Stimulated activated naive CD8-positive, alpha-beta T cell treated with anti-CD3 and anti-CD28 coated beads, Interleukin-15, Interleukin-2, amounts not matched to agents 100 ng/mL and 50 ng/mL, for 24 hours (primary cell): ENCODE results near the gene MGST3.
"Not testable (repeated sequence)": the region's sequence is repeated elsewhere in the genome, so short reads cannot be mapped to it uniquely, and the experiment has no call there.

Source experiments
- H3K27ac Mint-ChIP-seq: one replicate; pipeline ENCODE4 v1.8.0; 2021; ENCODE audit warnings: mild to moderate bottlenecking, mixed read lengths
- H3K27me3 Mint-ChIP-seq: one replicate; pipeline ENCODE4 v1.8.0; 2021; ENCODE audit warnings: mixed read lengths
- H3K36me3 Mint-ChIP-seq: one replicate; pipeline ENCODE4 v1.8.0; 2021; ENCODE audit warnings: low read depth, mixed read lengths
- H3K4me1 Mint-ChIP-seq: one replicate; pipeline ENCODE4 v1.8.0; 2021; ENCODE audit warnings: low read depth, mixed read lengths
- H3K4me3 Mint-ChIP-seq: one replicate; pipeline ENCODE4 v1.8.0; 2021; ENCODE audit warnings: mild to moderate bottlenecking, mixed read lengths
- H3K9me3 Mint-ChIP-seq: one replicate; pipeline ENCODE4 v1.8.0; 2021; ENCODE audit warnings: mixed read lengths

MGST3 gene

GRCh38 chr1:165661703-165662102 is 30.7 kb downstream of the MGST3 start:
- Mint-ChIP-seq H3K27ac (no peak overlapping the region), H3K4me3 (no peak overlapping the region), H3K4me1 (peaks cover 8% of the 10 kb centered on the region), H3K27me3 (no peaks in the 10 kb centered on the region), H3K9me3 (no peaks in the 10 kb centered on the region), H3K36me3 (peaks cover 62% of the 10 kb centered on the region)

GRCh38 chr1:165662186-165662585 is 31.2 kb downstream of the MGST3 start:
- no peaks in the 10 kb centered on the region for H3K9me3 Mint-ChIP-seq
- H3K4me3 Mint-ChIP-seq, result no peak overlapping the region
- no peak overlapping the region for H3K27ac Mint-ChIP-seq
- no peaks in the 10 kb centered on the region for H3K27me3 Mint-ChIP-seq
- peaks cover 8% of the 10 kb centered on the region for H3K4me1 Mint-ChIP-seq
- peaks cover 66% of the 10 kb centered on the region for H3K36me3 Mint-ChIP-seq

- H3K4me1 Mint-ChIP-seq, result peaks cover 8% of the 10 kb centered on the region
- no peaks in the 10 kb centered on the region for H3K27me3 Mint-ChIP-seq
- H3K4me3 Mint-ChIP-seq, result no peak overlapping the region
- H3K9me3 Mint-ChIP-seq, result no peaks in the 10 kb centered on the region
- peaks cover 87% of the 10 kb centered on the region for H3K36me3 Mint-ChIP-seq
- no peak overlapping the region for H3K27ac Mint-ChIP-seq
Observed at GRCh38 chr1:165666152-165666825, 35.3 kb downstream of the MGST3 start.

- Mint-ChIP-seq H3K27ac (no peak overlapping the region), H3K36me3 (peaks cover 84% of the 10 kb centered on the region), H3K4me1 (peaks cover 8% of the 10 kb centered on the region), H3K9me3 (no peaks in the 10 kb centered on the region), H3K4me3 (no peak overlapping the region), H3K27me3 (no peaks in the 10 kb centered on the region)
Observed at GRCh38 chr1:165668184-165668583, 37.1 kb downstream of the MGST3 start.

GRCh38 chr1:165671526-165671925 is 40.5 kb downstream of the MGST3 start:
- peaks cover 76% of the 10 kb centered on the region for H3K36me3 Mint-ChIP-seq
- no peak overlapping the region for H3K4me3 Mint-ChIP-seq
- no peak overlapping the region for H3K27ac Mint-ChIP-seq
- H3K9me3 Mint-ChIP-seq, result no peaks in the 10 kb centered on the region
- H3K4me1 Mint-ChIP-seq, result no peaks in the 10 kb centered on the region
- H3K27me3 Mint-ChIP-seq, result no peaks in the 10 kb centered on the region

GRCh38 chr1:165674599-165674998 is 43.6 kb downstream of the MGST3 start:
- Mint-ChIP-seq H3K27me3 (no peaks in the 10 kb centered on the region), H3K4me3 (no peak overlapping the region), H3K36me3 (peaks cover 69% of the 10 kb centered on the region), H3K4me1 (peaks cover 14% of the 10 kb centered on the region), H3K9me3 (no peaks in the 10 kb centered on the region), H3K27ac (no peak overlapping the region)

GRCh38 chr1:165675794-165676193 is 44.8 kb downstream of the MGST3 start:
- no peaks in the 10 kb centered on the region for H3K9me3 Mint-ChIP-seq

GRCh38 chr1:165678509-165678908 is 47.5 kb downstream of the MGST3 start:
- Mint-ChIP-seq H3K27me3 (no peaks in the 10 kb centered on the region), H3K27ac (peak overlapping the region; percentile 12), H3K4me1 (peaks cover 14% of the 10 kb centered on the region), H3K36me3 (peaks cover 75% of the 10 kb centered on the region), H3K4me3 (no peak overlapping the region), H3K9me3 (no peaks in the 10 kb centered on the region)

More at GRCh38 chr1:165675794-165676193, 44.8 kb downstream of the MGST3 start:
- Mint-ChIP-seq H3K27ac (no peak overlapping the region), H3K4me1 (peaks cover 14% of the 10 kb centered on the region), H3K27me3 (no peaks in the 10 kb centered on the region), H3K36me3 (peaks cover 71% of the 10 kb centered on the region), H3K4me3 (no peak overlapping the region)

- no peak overlapping the region for H3K27ac Mint-ChIP-seq
- H3K4me1 Mint-ChIP-seq, result peaks cover 16% of the 10 kb centered on the region
- H3K36me3 Mint-ChIP-seq, result peaks cover 71% of the 10 kb centered on the region
- no peaks in the 10 kb centered on the region for H3K27me3 Mint-ChIP-seq
- H3K4me3 Mint-ChIP-seq, result no peak overlapping the region
- no peaks in the 10 kb centered on the region for H3K9me3 Mint-ChIP-seq
Observed at GRCh38 chr1:165679282-165680036, 48.4 kb downstream of the MGST3 start.

- Mint-ChIP-seq H3K9me3 (no peaks in the 10 kb centered on the region), H3K36me3 (peaks cover 73% of the 10 kb centered on the region), H3K27me3 (no peaks in the 10 kb centered on the region), H3K27ac (no peak overlapping the region), H3K4me1 (peaks cover 23% of the 10 kb centered on the region), H3K4me3 (no peak overlapping the region)
Observed at GRCh38 chr1:165680303-165680702, 49.3 kb downstream of the MGST3 start.

- H3K27me3 Mint-ChIP-seq, H3K4me3 Mint-ChIP-seq, H3K9me3 Mint-ChIP-seq, H3K27ac Mint-ChIP-seq: not testable (repeated sequence)
- Mint-ChIP-seq H3K4me1 (peaks cover 28% of the 10 kb centered on the region), H3K36me3 (peaks cover 73% of the 10 kb centered on the region)
Observed at GRCh38 chr1:165680773-165681172, 49.7 kb downstream of the MGST3 start.

- Mint-ChIP-seq H3K27ac (no peak overlapping the region), H3K27me3 (no peaks in the 10 kb centered on the region), H3K36me3 (peaks cover 75% of the 10 kb centered on the region), H3K4me3 (no peak overlapping the region), H3K4me1 (peaks cover 46% of the 10 kb centered on the region), H3K9me3 (no peaks in the 10 kb centered on the region)
Observed at GRCh38 chr1:165683848-165684485, 52.9 kb downstream of the MGST3 start.

GRCh38 chr1:165686121-165686970 is 55.3 kb downstream of the MGST3 start:
- Mint-ChIP-seq H3K4me1 (peaks cover 43% of the 10 kb centered on the region), H3K27me3 (no peaks in the 10 kb centered on the region), H3K27ac (peak overlapping the region; percentile 13), H3K36me3 (peaks cover 64% of the 10 kb centered on the region), H3K9me3 (no peaks in the 10 kb centered on the region), H3K4me3 (peak overlapping the region; percentile 2)

- Mint-ChIP-seq H3K4me3 (peak overlapping the region; percentile 2), H3K27ac (peak overlapping the region; percentile 2), H3K4me1 (peaks cover 50% of the 10 kb centered on the region), H3K27me3 (no peaks in the 10 kb centered on the region), H3K9me3 (no peaks in the 10 kb centered on the region), H3K36me3 (peaks cover 62% of the 10 kb centered on the region)
Observed at GRCh38 chr1:165686971-165687433, 56.0 kb downstream of the MGST3 start.
